K562 (cell line): ENCODE measurements around the gene RACK1. TPM values are rescaled to one million over a fixed set of nuclear protein-coding genes. Genes with fewer than 3 reads are reported as not detected.

Experiments used
- ATAC-seq: fragments of 200-7000 bp; cut with Tn5 transposase; 3 replicates; pipeline ENCODE4 v1.9.1; 2020; ENCODE audit warnings: moderate library complexity
- BruUV-seq: library from RNA; stranded (reverse); fragments of 400-500 nt; replicated peaks from 2 replicates; lab custom pipeline; 2021; lab: Mats Ljungman, UMichigan
- CTCF ChIA-PET: fragments of 300-600 bp; formaldehyde crosslinking; extraction: SDS; loops from one replicate; lab custom pipeline; 2021; ENCODE audit warnings: low intra/inter-chr PET ratio; lab: Yijun Ruan, JAX
- POLR2A ChIA-PET: fragments of 300-600, 350-650 bp; sonication (Branson Sonifier 250); formaldehyde crosslinking; extraction: SDS; loops from one replicate; lab custom pipeline; 2021; ENCODE audit warnings: antibody characterized with exemption, inconsistent platforms; lab: Yijun Ruan, JAX
- DNase-seq, 4 experiments: peaks; one replicate each; pipeline versions ENCODE4 v3.0.0 to v3.0.0-alpha.2; 2011 to 2018; ENCODE audit warnings: low spot score in 3 of 4, mixed read lengths in 3 of 4; ENCODE audit errors: extremely low read depth in 1 of 4
- FAIRE-seq: peaks from 2 replicates; lab custom pipeline; 2011; peaks lifted over from hg19 to GRCh38; lab: Jason Lieb, UNC
- H2AFZ ChIP-seq: 2 replicates; pipeline ENCODE4 v1.6.0; 2011; ENCODE audit warnings: low read depth, low read length, control low read depth, inconsistent platforms
- H3K27ac ChIP-seq: fragments of 200-600 bp; 3 replicates; pipeline ENCODE4 v1.8.0; 2011; ENCODE audit warnings: low read depth, mild to moderate bottlenecking, control low read depth, inconsistent platforms, low read length, moderate library complexity, mixed read lengths; ENCODE audit errors: extremely low read depth
- H3K27me3 ChIP-seq, 2 experiments: fragments of 300-600 bp in 1 of 2; 2 replicates in 1 of 2; 3 replicates in 1 of 2; pipeline versions ENCODE4 v1.6.0 to v1.8.0; 2011; ENCODE audit warnings: inconsistent platforms in 2 of 2, low read length in 2 of 2, mild to moderate bottlenecking in 1 of 2, mixed read lengths in 1 of 2, moderate library complexity in 1 of 2; ENCODE audit not compliant: control insufficient read depth in 2 of 2, insufficient read depth in 2 of 2
- H3K36me3 ChIP-seq: fragments of 300-600 bp; 3 replicates; pipeline ENCODE4 v1.8.0; 2011; ENCODE audit warnings: mild to moderate bottlenecking, low read length, inconsistent platforms; ENCODE audit not compliant: control insufficient read depth, insufficient read depth
- H3K4me1 ChIP-seq, 2 experiments: fragments of 200-600 bp in 1 of 2; replicated peaks in 1 of 2; 2 replicates in 1 of 2; 3 replicates in 1 of 2; pipeline versions ENCODE4 v1.5.1 to v1.8.0; 2011; ENCODE audit warnings: inconsistent platforms in 2 of 2, low read length in 2 of 2, mild to moderate bottlenecking in 1 of 2, mixed read lengths in 1 of 2, moderate library complexity in 1 of 2; ENCODE audit not compliant: control insufficient read depth in 2 of 2, insufficient read depth in 2 of 2
- H3K4me2 ChIP-seq: 2 replicates; pipeline ENCODE4 v1.6.1; 2011; ENCODE audit warnings: low read length, control low read depth, inconsistent platforms, mixed read lengths; ENCODE audit not compliant: insufficient read depth
- H3K4me3 ChIP-seq: fragments of 200-600 bp; sonication (generic), shearing (Covaris generic); 2 replicates; pipeline ENCODE4 v1.5.1; 2016; ENCODE audit warnings: control low read depth, inconsistent platforms
- H3K79me2 ChIP-seq: fragments of 200-600 bp; 3 replicates; pipeline ENCODE4 v1.8.0; 2011; ENCODE audit warnings: low read length, inconsistent platforms; ENCODE audit not compliant: control insufficient read depth, insufficient read depth
- H3K9ac ChIP-seq, 2 experiments: 2 replicates each; pipeline versions ENCODE4 v1.6.0 to v1.6.1; 2011; ENCODE audit warnings: low read depth in 2 of 2, low read length in 2 of 2, control low read depth in 1 of 2, inconsistent platforms in 1 of 2, mild to moderate bottlenecking in 1 of 2, mixed read lengths in 1 of 2; ENCODE audit not compliant: insufficient read depth in 1 of 2
- H3K9me1 ChIP-seq: one replicate; pipeline ENCODE4 v1.6.0; 2011; ENCODE audit warnings: inconsistent platforms, mild to moderate bottlenecking, low read length, moderate library complexity; ENCODE audit not compliant: control insufficient read depth, insufficient read depth
- H3K9me3 ChIP-seq: replicated peaks from 2 replicates; pipeline ENCODE4 v1.5.1; 2011; ENCODE audit warnings: low read depth, low read length, inconsistent platforms; ENCODE audit not compliant: control insufficient read depth, insufficient read depth
- H4K20me1 ChIP-seq: replicated peaks from 2 replicates; pipeline ENCODE4 v1.6.1; 2011; ENCODE audit warnings: low read length, inconsistent platforms, mixed read lengths; ENCODE audit not compliant: control insufficient read depth, insufficient read depth
- E2F1 ChIP-seq: sonication (generic); formaldehyde crosslinking; IDR thresholded peaks from 2 replicates; pipeline ENCODE4 v1.8.1; 2023; ENCODE audit warnings: mild to moderate bottlenecking, missing genetic modification reagents, moderate library complexity
- ETV6 ChIP-seq, 3 experiments: fragments of 150-350 bp in 1 of 3; sonication (generic) in 1 of 3; formaldehyde crosslinking in 1 of 3; IDR thresholded peaks; 2 replicates each; pipeline versions ENCODE4 v1.6.1 to v1.8.0; 2014 to 2022; ENCODE audit warnings: borderline replicate concordance in 2 of 3, low read depth in 2 of 3, antibody characterized with exemption in 1 of 3, low read length in 1 of 3, mild to moderate bottlenecking in 1 of 3, missing genetic modification reagents in 1 of 3
- FOXK1 ChIP-seq: sonication (generic); formaldehyde crosslinking; IDR thresholded peaks from 2 replicates; pipeline ENCODE4 v1.8.0; 2022; ENCODE audit warnings: missing genetic modification reagents, mild to moderate bottlenecking, borderline replicate concordance
- KDM4B ChIP-seq, 2 experiments: fragments of 450-650 bp in 1 of 2; sonication (generic) in 1 of 2; IDR thresholded peaks; 2 replicates each; pipeline ENCODE4 v1.6.1; 2016 to 2017; ENCODE audit warnings: borderline replicate concordance in 2 of 2, antibody characterized with exemption in 1 of 2, low read depth in 1 of 2, mild to moderate bottlenecking in 1 of 2
- MAX ChIP-seq: sonication (generic); formaldehyde crosslinking; IDR thresholded peaks from 2 replicates; pipeline ENCODE4 v1.9.0; 2022; ENCODE audit warnings: mild to moderate bottlenecking, missing genetic modification reagents
- NBN ChIP-seq: fragments of 450-650 bp; IDR thresholded peaks from 2 replicates; pipeline ENCODE4 v1.6.1; 2016; ENCODE audit warnings: low read depth, mild to moderate bottlenecking
- NR2F6 ChIP-seq: fragments of 450-650 bp; formaldehyde crosslinking; IDR thresholded peaks from 2 replicates; pipeline ENCODE4 v1.4.0; 2020; ENCODE audit warnings: mild to moderate bottlenecking
- PHF21A ChIP-seq: fragments of 450-650 bp; IDR thresholded peaks from 2 replicates; pipeline ENCODE4 v1.6.1; 2017; ENCODE audit warnings: low read depth, borderline replicate concordance
- PPARD ChIP-seq: fragments of 250-450 bp; sonication (Bioruptor Pico); IDR thresholded peaks from 2 replicates; pipeline ENCODE4 v1.8.0; 2022; ENCODE audit warnings: inconsistent platforms, mild to moderate bottlenecking, moderate library complexity
- PYGO2 ChIP-seq: fragments of 450-650 bp; IDR thresholded peaks from 2 replicates; pipeline ENCODE4 v1.6.1; 2016; ENCODE audit warnings: mild to moderate bottlenecking, missing genetic modification characterization, moderate library complexity, missing compliant biosample characterization
- SIN3B ChIP-seq: fragments of 450-650 bp; IDR thresholded peaks from 2 replicates; pipeline ENCODE4 v1.6.1; 2017; ENCODE audit warnings: low read depth, mild to moderate bottlenecking, moderate library complexity
- SMARCA5 ChIP-seq: fragments of 450-650 bp; IDR thresholded peaks from 2 replicates; pipeline ENCODE4 v1.6.1; 2016
- ZNF384 ChIP-seq: IDR thresholded peaks from 2 replicates; pipeline ENCODE4 v1.6.1; 2012; ENCODE audit warnings: low read depth, low read length, improper control_type of control experiment
- ZNF696 ChIP-seq: fragments of 250-450 bp; sonication (Bioruptor Pico); conservative IDR thresholded peaks from 2 replicates; pipeline ENCODE4 v1.4.0; 2020; ENCODE audit warnings: mild to moderate bottlenecking, moderate library complexity
- WGBS: fragments of 100-300 bp; shearing (Covaris generic); methylation state at CpG from one replicate; pipeline ENCODE4 v1.1.6; 2016; ENCODE audit warnings: low coverage, mixed read lengths; ENCODE audit not compliant: insufficient coverage; ENCODE audit errors: missing lambda C conversion rate; 5-methylcytosine and 5-hydroxymethylcytosine counted together
- in situ Hi-C: fragments of 300-500 bp; cut with MboI; formaldehyde crosslinking; loops from 4 replicates; pipeline ENCODE4 v1.15.0; 2018; ENCODE audit warnings: inconsistent platforms, mixed read lengths
- intact Hi-C: fragments of 100-400 bp; cut with micrococcal nuclease; formaldehyde crosslinking; loops from 2 replicates; pipeline ENCODE4 v1.14.2; 2022
- polyA plus RNA-seq, 8 experiments: library from polyadenylated mRNA; depleted of rRNA in 4 of 8; stranded (reverse) in 5 of 8; unstranded in 3 of 8; fragments of >200 nt; fragmentation: Nextera tagmentation in 2 of 8; fragmentation: Illumina TruSeq in 1 of 8; extraction: Ambion mirVana in 2 of 8; extraction: Trizol in 1 of 8; gene quantifications; 2 replicates each; pipeline versions ENCODE4 v1.2.1 to v1.2.3, GENCODE V29; 2011 to 2014; ENCODE audit warnings: inconsistent platforms in 1 of 8, missing spikeins in 1 of 8
- total RNA-seq, 7 experiments: library from RNA; depleted of rRNA in 6 of 7; stranded (reverse); fragments of >200 nt in 6 of 7; fragmentation: Illumina TruSeq in 2 of 7; extraction: Trizol in 2 of 7; gene quantifications; 2 replicates each; pipeline versions ENCODE4 v1.2.1 to v1.2.3, GENCODE V29; 2011 to 2021; ENCODE audit warnings: low replicate concordance in 1 of 7
- TF ChIP-seq, protein P1 (sequence below), 2 experiments: IDR thresholded peaks; 2 replicates each; pipeline ENCODE4 v1.6.1; 2012; ENCODE audit warnings: improper control_type of control experiment in 2 of 2, low read depth in 2 of 2, low read length in 2 of 2, borderline replicate concordance in 1 of 2

Gene RACK1
- total and polyA plus RNA-seq, 9 of the 15 experiments (the other 6 are each of a cell fraction or from before 2014, with no cell fraction given), result 2,303 to 5,311 (median 3,833) TPM

DNA sequence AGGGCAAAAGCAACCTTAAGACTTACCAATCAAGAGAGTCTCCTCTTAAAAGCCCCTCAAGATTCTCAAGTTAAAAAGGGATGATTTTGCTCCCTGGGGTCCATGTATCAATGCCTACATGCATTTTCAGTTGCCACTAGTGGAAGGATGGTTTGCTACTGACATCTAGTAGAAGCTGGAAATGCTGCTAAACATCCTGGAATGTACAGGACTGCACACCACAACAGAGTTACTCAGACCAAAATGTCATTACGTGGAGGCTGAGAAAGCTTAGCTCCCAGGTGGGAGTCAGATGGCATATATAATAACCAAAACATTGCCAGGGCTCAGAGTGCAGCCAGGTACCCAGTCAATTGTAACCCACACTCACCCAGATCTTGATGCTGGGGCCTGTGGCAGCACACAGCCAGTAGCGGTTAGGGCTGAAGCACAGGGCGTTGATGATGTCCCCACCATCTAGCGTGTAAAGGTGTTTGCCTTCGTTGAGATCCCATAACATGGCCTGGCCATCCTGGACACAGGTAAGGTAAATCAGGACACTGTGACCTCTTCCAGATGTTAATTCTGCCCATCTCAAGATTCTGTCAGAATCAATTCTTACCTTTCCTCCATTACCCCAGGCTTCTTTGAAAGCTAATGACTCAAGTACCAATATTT lies 5.8 kb downstream of the RACK1 start (continued):
- TF ChIP-seq, protein P1, sequence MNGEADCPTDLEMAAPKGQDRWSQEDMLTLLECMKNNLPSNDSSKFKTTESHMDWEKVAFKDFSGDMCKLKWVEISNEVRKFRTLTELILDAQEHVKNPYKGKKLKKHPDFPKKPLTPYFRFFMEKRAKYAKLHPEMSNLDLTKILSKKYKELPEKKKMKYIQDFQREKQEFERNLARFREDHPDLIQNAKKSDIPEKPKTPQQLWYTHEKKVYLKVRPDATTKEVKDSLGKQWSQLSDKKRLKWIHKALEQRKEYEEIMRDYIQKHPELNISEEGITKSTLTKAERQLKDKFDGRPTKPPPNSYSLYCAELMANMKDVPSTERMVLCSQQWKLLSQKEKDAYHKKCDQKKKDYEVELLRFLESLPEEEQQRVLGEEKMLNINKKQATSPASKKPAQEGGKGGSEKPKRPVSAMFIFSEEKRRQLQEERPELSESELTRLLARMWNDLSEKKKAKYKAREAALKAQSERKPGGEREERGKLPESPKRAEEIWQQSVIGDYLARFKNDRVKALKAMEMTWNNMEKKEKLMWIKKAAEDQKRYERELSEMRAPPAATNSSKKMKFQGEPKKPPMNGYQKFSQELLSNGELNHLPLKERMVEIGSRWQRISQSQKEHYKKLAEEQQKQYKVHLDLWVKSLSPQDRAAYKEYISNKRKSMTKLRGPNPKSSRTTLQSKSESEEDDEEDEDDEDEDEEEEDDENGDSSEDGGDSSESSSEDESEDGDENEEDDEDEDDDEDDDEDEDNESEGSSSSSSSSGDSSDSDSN (IDR thresholded peaks at IDR 0.05; ENCODE audit: borderline replicate concordance in 1 of 2, low read depth in 2 of 2, low read length in 2 of 2), result no peak
- no peak for TF ChIP-seq MAX

- intact Hi-C loops, result no loop called here
- FAIRE-seq (no peak), DNase-seq (peak in 1 of 4 experiments; percentile 6), ATAC-seq (no peak)
- 89% methylated on average over 10 of the region's 10 CpGs for WGBS
- in situ Hi-C loops, result no loop called here
- Histone ChIP-seq H3K9me3 (no peaks in the 10 kb centered on the region), H2AFZ (no peak overlapping the region), H3K36me3 (peaks cover 98% of the 10 kb centered on the region), H3K27ac (peak overlapping the region; percentile 9; the same call in 1 of the 3 replicates), H3K9ac (no peak overlapping the region), H4K20me1 (peaks cover 54% of the 10 kb centered on the region), H3K27me3 (no peaks in the 10 kb centered on the region), H3K4me3 (no peak overlapping the region), H3K79me2 (peaks cover 50% of the 10 kb centered on the region), H3K4me2 (no peak overlapping the region), H3K9me1 (peaks cover 5% of the 10 kb centered on the region), H3K4me1 (peaks cover 18 to 39% of the 10 kb centered on the region in 2 experiments; a peak in 4 of 5 replicates)
- CTCF ChIA-PET, result no interaction called here
- BruUV-seq, result no TSS peak
- POLR2A ChIA-PET, result interaction anchor here (0.6 to 17.5 kb wide), 6 partner anchors 8 to 67 kb away, joined by 3 to 185 read pairs (median 3); partner anchors contain the start of genes TRIM41 and TRIM52
- TF ChIP-seq ZNF384 (no peak), SIN3B (no peak), ZNF696 (CRISPR knock-in tag) (no peak), NR2F6 (CRISPR knock-in tag) (no peak), SMARCA5 (no peak), PHF21A (no peak), NBN (no peak), ETV6 (IDR thresholded peaks at IDR 0.05; ENCODE audit: borderline replicate concordance in 1 of 2, low read depth in 2 of 2, low read length in 1 of 2) (no peak), ETV6 (CRISPR knock-in tag; IDR thresholded peaks at IDR 0.05; ENCODE audit: borderline replicate concordance) (no peak), E2F1 (CRISPR knock-in tag) (0 out of 2 replicates have a peak, but pooled peaks have one; percentile 16), PYGO2 (tag) (no peak), KDM4B (IDR thresholded peaks at IDR 0.05; ENCODE audit: borderline replicate concordance in 2 of 2, low read depth in 1 of 2) (no peak), FOXK1 (0 out of 2 replicates have a peak, but pooled peaks have one; percentile 17), PPARD (CRISPR knock-in tag) (no peak)
Measured at GRCh38 chr5:181236954-181237641, 6.6 kb downstream of the RACK1 start.
